CD4-positive, alpha-beta T cell (primary cell): ENCODE results near the gene CRYBB3. TPM values are rescaled to one million over a fixed set of nuclear protein-coding genes. Genes with fewer than 3 reads are reported as not detected.

ENCODE experiments used
- ATAC-seq: fragments of 200-7000 bp; cut with Tn5 transposase; one replicate; pipeline ENCODE4 v1.10.0; 2022; ENCODE audit warnings: mild to moderate bottlenecking; ENCODE audit not compliant: poor library complexity
- CTCF ChIA-PET: fragments of 350-600 bp; sonication (Branson Sonifier 250); formaldehyde crosslinking; loops from one replicate; lab custom pipeline; 2021; ENCODE audit warnings: antibody characterized with exemption, inconsistent platforms; lab: Charles Lee
- POLR2A ChIA-PET: fragments of 350-600 bp; sonication (Branson Sonifier 250); formaldehyde crosslinking; loops from one replicate; lab custom pipeline; 2021; ENCODE audit warnings: antibody characterized with exemption, inconsistent platforms; lab: Charles Lee
- DNase-seq, 14 experiments: peaks; one replicate each; pipeline ENCODE4 v3.0.0-alpha.2; 2013 to 2020; ENCODE audit warnings: mixed read lengths in 2 of 14
- H3K27ac ChIP-seq, 2 donors: one replicate each; pipeline versions ENCODE4 v1.5.1 to v1.7.0; 2013; ENCODE audit warnings: low read length in 2 of 2, low read depth in 1 of 2, mild to moderate bottlenecking in 1 of 2
- H3K27me3 ChIP-seq, 2 experiments: 1 replicate in 1 of 2; 2 replicates in 1 of 2; pipeline versions ENCODE4 v1.6.1 to v1.7.0; 2013; ENCODE audit warnings: low read length in 2 of 2, control low read depth in 1 of 2, mild to moderate bottlenecking in 1 of 2, moderate library complexity in 1 of 2; ENCODE audit not compliant: insufficient read depth in 2 of 2, control insufficient read depth in 1 of 2
- H3K36me3 ChIP-seq: one replicate; pipeline ENCODE4 v1.6.1; 2013; ENCODE audit warnings: low read length, control low read depth; ENCODE audit not compliant: insufficient read depth
- H3K4me1 ChIP-seq: one replicate; pipeline ENCODE4 v1.6.1; 2013; ENCODE audit warnings: low read length, control low read depth; ENCODE audit not compliant: insufficient read depth
- H3K4me3 ChIP-seq: one replicate; pipeline ENCODE4 v1.5.1; 2013; ENCODE audit warnings: mild to moderate bottlenecking, low read length, moderate library complexity
- H3K9me3 ChIP-seq, 2 experiments: 1 replicate in 1 of 2; 2 replicates in 1 of 2; pipeline versions ENCODE4 v1.6.1 to v1.7.0; 2013; ENCODE audit warnings: low read length in 2 of 2, mild to moderate bottlenecking in 2 of 2, control low read depth in 1 of 2, moderate library complexity in 1 of 2; ENCODE audit not compliant: control insufficient read depth in 1 of 2, insufficient read depth in 1 of 2
- H3K27ac Mint-ChIP-seq: one replicate; pipeline ENCODE4 v1.8.0; 2020; ENCODE audit warnings: mixed read lengths
- H3K27me3 Mint-ChIP-seq: one replicate; pipeline ENCODE4 v1.8.0; 2021; ENCODE audit warnings: mixed read lengths
- H3K36me3 Mint-ChIP-seq: one replicate; pipeline ENCODE4 v1.8.0; 2021; ENCODE audit warnings: low read depth, mixed read lengths
- H3K4me1 Mint-ChIP-seq: one replicate; pipeline ENCODE4 v1.8.0; 2021; ENCODE audit warnings: low read depth, mixed read lengths
- H3K4me3 Mint-ChIP-seq: one replicate; pipeline ENCODE4 v1.8.0; 2020; ENCODE audit warnings: mild to moderate bottlenecking, mixed read lengths
- H3K9me3 Mint-ChIP-seq: one replicate; pipeline ENCODE4 v1.8.0; 2020; ENCODE audit warnings: mixed read lengths
- CTCF ChIP-seq: fragments of 200-600 bp; IDR thresholded peaks from one replicate; pipeline ENCODE4 v1.8.0; 2022; ENCODE audit warnings: antibody characterized with exemption, mild to moderate bottlenecking
- intact Hi-C, 2 experiments: fragments of 100-400 bp; cut with DNase I in 1 of 2; cut with micrococcal nuclease in 1 of 2; formaldehyde crosslinking; loops; one replicate each; pipeline versions ENCODE4 v1.15.1 to v1.9.0; 2023 to 2025; cut with DNase I, micrococcal nuclease
- total RNA-seq, 174 experiments: library from RNA in 2 of 174; stranded (reverse) in 2 of 174; gene quantifications; one replicate each; pipeline ENCODE4 v1.2.3 and lab custom pipeline; 2021 to 2026

CRYBB3 gene
- total RNA-seq, 2 experiments from 2014 or later = not detected

GRCh38 chr22:25205847-25206246, 6.2 kb downstream of the CRYBB3 start:
- CTCF ChIA-PET = no interaction called here
- no peak for ATAC-seq
- intact Hi-C loops = no loop called here

GRCh38 chr22:25206998-25207397, 7.3 kb downstream of the CRYBB3 start:
- Mint-ChIP-seq H3K27me3 (no peaks in the 10 kb centered on the region), H3K27ac (no peak overlapping the region), H3K4me1 (no peaks in the 10 kb centered on the region), H3K9me3 (no peaks in the 10 kb centered on the region), H3K4me3 (no peak overlapping the region), H3K36me3 (no peaks in the 10 kb centered on the region)
- intact Hi-C loops = no loop called here
- Histone ChIP-seq H3K36me3 (no peaks in the 10 kb centered on the region), H3K9me3 (no peaks in the 10 kb centered on the region), H3K27ac (no peak overlapping the region), H3K4me3 (no peak overlapping the region), H3K27me3 (no peaks in the 10 kb centered on the region), H3K4me1 (no peaks in the 10 kb centered on the region)
- DNase-seq (no peak), ATAC-seq (no peak)
- ChIA-PET POLR2A (no interaction called here), CTCF (no interaction called here)
- TF ChIP-seq CTCF = no peak

More at GRCh38 chr22:25205847-25206246, 6.2 kb downstream of the CRYBB3 start:
- Mint-ChIP-seq H3K9me3 (no peaks in the 10 kb centered on the region), H3K4me1 (no peaks in the 10 kb centered on the region), H3K36me3 (no peaks in the 10 kb centered on the region), H3K27ac (no peak overlapping the region), H3K27me3 (no peaks in the 10 kb centered on the region), H3K4me3 (no peak overlapping the region)
- no peaks in the 10 kb centered on the region for H3K27me3 ChIP-seq
- H3K27ac ChIP-seq = no peak overlapping the region
- no peak for TF ChIP-seq CTCF
- no peaks in the 10 kb centered on the region for H3K36me3 ChIP-seq
- no peaks in the 10 kb centered on the region for H3K4me1 ChIP-seq
- no peak overlapping the region for H3K4me3 ChIP-seq
- POLR2A ChIA-PET = no interaction called here
- DNase-seq = no peak
- no peaks in the 10 kb centered on the region for H3K9me3 ChIP-seq

GRCh38 chr22:25207553-25208157, 8.0 kb downstream of the CRYBB3 start:
- H3K36me3 ChIP-seq = no peaks in the 10 kb centered on the region
- no peak overlapping the region for H3K27ac Mint-ChIP-seq

More at GRCh38 chr22:25207553-25208157, 8.0 kb downstream of the CRYBB3 start:
- ChIA-PET CTCF (no interaction called here), POLR2A (no interaction called here)
- Mint-ChIP-seq H3K4me3 (no peak overlapping the region), H3K36me3 (no peaks in the 10 kb centered on the region), H3K27me3 (no peaks in the 10 kb centered on the region), H3K4me1 (no peaks in the 10 kb centered on the region), H3K9me3 (no peaks in the 10 kb centered on the region)
- ATAC-seq (no peak), DNase-seq (no peak)
- intact Hi-C loops = no loop called here
- Histone ChIP-seq H3K27ac (no peak overlapping the region), H3K27me3 (no peaks in the 10 kb centered on the region), H3K4me1 (no peaks in the 10 kb centered on the region), H3K9me3 (no peaks in the 10 kb centered on the region), H3K4me3 (no peak overlapping the region)
- no peak for TF ChIP-seq CTCF
